Astrocyte of the spinal cord (primary cell): ENCODE data around the gene TMC8.

Experiments
- DNase-seq: peaks from one replicate; pipeline ENCODE4 v3.0.0; 2011; ENCODE audit warnings: low read depth, low spot score
- H3K4me3 ChIP-seq: 2 replicates; pipeline ENCODE4 v1.5.1; 2011; ENCODE audit warnings: low read depth, mild to moderate bottlenecking, low read length, moderate library complexity
- in situ Hi-C: cut with HindIII; loops from 2 replicates; pipeline ENCODE4 v1.10.0; 2017; ENCODE audit warnings: low sequenced_read_pairs
- TF ChIP-seq, protein P1 (sequence below): IDR thresholded peaks from 2 replicates; pipeline ENCODE4 v1.5.1; 2012; ENCODE audit warnings: low read depth, mild to moderate bottlenecking, low read length, inconsistent platforms

Gene TMC8

DNA sequence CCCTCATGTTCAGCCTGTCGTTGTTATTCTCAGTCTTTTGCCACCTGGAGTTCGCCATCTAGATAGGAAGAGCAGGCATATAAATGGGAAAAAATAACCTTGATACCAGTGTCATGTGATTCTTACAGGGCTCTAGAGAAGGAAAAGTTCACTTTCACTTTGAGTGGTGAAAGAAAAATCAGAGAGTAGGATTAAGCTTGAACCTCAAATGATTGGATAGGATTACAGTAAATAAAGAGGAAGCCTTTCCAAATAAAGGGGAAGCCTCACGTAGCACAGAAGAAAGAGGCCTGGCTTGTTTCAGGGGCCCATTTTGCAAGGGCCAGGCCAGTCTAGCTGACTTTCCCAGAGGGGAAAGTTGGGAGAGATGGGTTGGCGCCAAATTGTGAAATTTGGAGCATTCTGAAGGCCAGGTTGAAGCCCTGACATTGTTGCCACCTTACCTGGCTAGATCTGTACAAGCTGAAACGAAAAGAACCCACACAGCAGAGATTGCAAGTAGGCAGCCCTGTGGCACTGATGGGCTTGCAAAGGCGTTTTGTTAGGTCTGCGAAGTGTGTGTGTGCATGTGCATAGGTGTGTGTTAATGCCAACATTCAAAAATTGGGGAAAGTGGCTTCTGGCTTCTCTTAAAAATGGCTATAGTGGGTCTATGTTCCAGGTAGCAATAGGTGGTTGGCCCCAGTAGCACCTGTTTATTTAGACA is 40.8 kb upstream of the TMC8 start:
- in situ Hi-C loops: no loop called here
- DNase-seq: no peak
- H3K4me3 ChIP-seq: no peak overlapping the region
- TF ChIP-seq, protein P1, sequence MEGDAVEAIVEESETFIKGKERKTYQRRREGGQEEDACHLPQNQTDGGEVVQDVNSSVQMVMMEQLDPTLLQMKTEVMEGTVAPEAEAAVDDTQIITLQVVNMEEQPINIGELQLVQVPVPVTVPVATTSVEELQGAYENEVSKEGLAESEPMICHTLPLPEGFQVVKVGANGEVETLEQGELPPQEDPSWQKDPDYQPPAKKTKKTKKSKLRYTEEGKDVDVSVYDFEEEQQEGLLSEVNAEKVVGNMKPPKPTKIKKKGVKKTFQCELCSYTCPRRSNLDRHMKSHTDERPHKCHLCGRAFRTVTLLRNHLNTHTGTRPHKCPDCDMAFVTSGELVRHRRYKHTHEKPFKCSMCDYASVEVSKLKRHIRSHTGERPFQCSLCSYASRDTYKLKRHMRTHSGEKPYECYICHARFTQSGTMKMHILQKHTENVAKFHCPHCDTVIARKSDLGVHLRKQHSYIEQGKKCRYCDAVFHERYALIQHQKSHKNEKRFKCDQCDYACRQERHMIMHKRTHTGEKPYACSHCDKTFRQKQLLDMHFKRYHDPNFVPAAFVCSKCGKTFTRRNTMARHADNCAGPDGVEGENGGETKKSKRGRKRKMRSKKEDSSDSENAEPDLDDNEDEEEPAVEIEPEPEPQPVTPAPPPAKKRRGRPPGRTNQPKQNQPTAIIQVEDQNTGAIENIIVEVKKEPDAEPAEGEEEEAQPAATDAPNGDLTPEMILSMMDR: no peak

DNA sequence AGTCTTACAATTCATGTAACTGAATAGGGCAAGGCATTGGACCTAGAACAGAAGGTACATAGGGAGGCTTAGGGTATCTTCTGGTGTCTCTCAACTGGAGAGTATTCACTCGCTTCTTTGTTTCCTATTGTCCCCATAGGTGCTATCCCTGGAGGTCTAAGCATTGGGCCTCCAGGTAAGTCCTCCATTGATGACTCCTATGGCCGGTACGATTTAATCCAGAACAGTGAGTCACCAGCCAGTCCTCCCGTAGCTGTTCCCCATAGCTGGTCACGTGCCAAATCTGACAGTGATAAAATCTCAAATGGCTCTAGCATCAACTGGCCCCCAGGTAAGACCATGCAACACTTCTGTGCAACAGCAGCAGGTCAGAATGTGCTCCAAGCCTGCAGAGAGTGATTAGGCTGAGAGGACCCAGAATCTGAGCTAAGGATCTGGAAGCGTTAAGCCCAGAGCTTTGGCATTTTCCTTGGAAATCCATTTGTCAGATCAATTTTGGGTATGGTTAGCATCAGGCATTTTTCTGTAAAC is 37.7 kb upstream of the TMC8 start:
- DNase-seq: no peak
- in situ Hi-C loops: no loop called here
- no peak overlapping the region for H3K4me3 ChIP-seq
- TF ChIP-seq, protein P1: no peak

DNA sequence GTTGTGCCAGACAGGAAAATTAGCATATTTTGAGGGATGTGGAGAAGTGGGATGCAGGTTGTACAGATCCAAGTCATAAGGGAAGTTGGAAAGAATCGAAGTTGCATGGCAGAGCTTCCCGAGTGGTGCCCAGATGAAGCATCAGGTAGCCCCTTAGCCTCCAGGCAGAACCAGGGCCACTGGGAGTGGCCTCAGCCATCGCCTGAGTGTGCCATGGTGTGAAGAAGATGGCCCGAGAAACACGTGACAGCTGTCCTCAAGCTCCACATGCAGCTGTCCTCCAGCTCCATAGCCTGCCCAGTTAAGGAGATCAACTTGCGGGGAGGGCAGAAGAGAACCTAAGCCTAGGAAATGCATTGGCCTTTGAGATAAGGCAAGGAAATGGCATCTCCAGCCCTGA is 35.5 kb upstream of the TMC8 start:
- no peak for DNase-seq
- no peak overlapping the region for H3K4me3 ChIP-seq
- in situ Hi-C loops: no loop called here
- TF ChIP-seq, protein P1: no peak

DNA sequence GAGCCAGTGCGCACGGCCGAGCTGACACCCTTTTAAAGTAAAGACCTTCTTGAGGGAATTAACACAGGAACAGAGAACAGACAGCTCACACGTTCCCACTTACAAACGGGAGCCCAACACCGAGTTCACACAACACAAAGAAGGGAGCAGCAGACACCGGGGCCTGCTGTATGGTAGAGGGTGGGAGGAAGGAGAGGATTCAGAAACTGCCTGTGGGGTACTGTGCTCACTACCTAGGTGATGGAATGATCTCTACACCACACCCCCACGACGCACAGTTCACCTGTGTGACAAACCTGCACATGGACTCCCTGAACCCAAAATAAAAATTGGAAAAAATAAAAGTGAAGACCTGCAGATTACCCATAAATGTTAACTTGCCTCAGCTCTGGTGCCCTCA is 34.5 kb upstream of the TMC8 start:
- TF ChIP-seq, protein P1: no peak
- no peak overlapping the region for H3K4me3 ChIP-seq
- in situ Hi-C loops: no loop called here
- DNase-seq: no peak

DNA sequence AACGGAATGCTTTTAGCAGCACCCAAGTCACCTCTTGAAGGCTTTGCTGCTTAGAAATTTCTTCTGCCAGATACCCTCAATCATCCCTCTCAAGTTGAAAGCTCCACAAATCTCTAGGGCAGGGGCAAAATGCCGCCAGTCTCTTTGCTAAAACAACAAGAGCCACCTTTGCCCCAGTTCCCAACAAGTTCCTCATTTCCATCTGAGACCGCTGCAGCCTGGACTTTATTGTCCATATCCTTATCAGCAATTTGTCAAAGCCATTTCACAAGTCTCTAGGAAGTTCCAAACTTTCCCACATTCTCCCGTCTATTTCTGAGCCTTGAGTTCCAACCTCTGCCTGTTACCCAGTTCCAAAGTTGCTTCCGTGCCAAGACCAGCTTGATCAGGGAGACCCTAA is 29.5 kb upstream of the TMC8 start:
- in situ Hi-C loops: no loop called here
- no peak overlapping the region for H3K4me3 ChIP-seq
- TF ChIP-seq, protein P1: no peak
- DNase-seq: no peak

DNA sequence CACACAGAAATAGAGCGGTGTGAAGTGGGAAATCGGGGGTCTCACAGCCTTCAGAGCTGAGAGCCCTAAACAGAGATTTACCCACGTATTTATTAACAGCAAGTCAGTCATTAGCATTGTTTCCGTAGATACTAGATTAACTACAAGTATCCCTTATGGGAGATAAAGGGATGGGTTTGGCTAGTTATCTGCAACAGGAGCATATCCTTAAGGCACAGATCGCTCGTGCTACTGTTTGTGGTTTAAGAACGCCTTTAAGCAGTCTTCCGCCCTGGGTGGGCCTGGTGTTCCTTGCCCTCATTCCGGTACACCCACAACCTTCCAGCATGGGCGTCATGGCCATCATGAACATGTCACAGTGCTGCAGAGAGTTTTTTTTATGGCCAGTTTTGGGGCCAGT is 29.0 kb upstream of the TMC8 start:
- no peak overlapping the region for H3K4me3 ChIP-seq
- DNase-seq: no peak
- TF ChIP-seq, protein P1: no peak
- in situ Hi-C loops: no loop called here
